Sciatic nerve (tissue), 2 donors: ENCODE data around the gene CDKL5. TPM values are rescaled to one million over a fixed set of nuclear protein-coding genes. Genes with fewer than 3 reads are reported as not detected.

ENCODE experiments used
- ATAC-seq: fragments of 200-7000 bp; cut with Tn5 transposase; one replicate; pipeline ENCODE4 v1.9.1; 2020; ENCODE audit warnings: mild to moderate bottlenecking, moderate library complexity
- DNase-seq: peaks from one replicate; pipeline ENCODE4 v3.0.0-alpha.2; 2020; ENCODE audit warnings: low spot score
- intact Hi-C: fragments of 100-400 bp; cut with DNase I; formaldehyde crosslinking; loops from one replicate; pipeline ENCODE4 v1.14.2; 2022
- total RNA-seq: library from RNA; stranded (reverse); fragmentation: NEBNext Ultra II Directional; extraction: Animal tissue kit (Norgen Biotek cat#: 25700); gene quantifications from one replicate; pipeline ENCODE4 v1.2.1, GENCODE V29; 2021
- donor health status: DM: no; HTN: no; CAD: no.
- donor health status: DM: no; HTN: no; CAD: no.

CDKL5 gene
- total RNA-seq, 1 donor from 2014 or later = 13.6 TPM

GRCh38 chrX:18448416-18448815, 23.0 kb downstream of the CDKL5 start:
- ATAC-seq = no peak
- intact Hi-C loops = no loop called here
- DNase-seq = no peak

- no peak for ATAC-seq
- intact Hi-C loops = no loop called here
- DNase-seq = no peak
Observed at GRCh38 chrX:18449236-18449635, 23.8 kb downstream of the CDKL5 start.

DNA sequence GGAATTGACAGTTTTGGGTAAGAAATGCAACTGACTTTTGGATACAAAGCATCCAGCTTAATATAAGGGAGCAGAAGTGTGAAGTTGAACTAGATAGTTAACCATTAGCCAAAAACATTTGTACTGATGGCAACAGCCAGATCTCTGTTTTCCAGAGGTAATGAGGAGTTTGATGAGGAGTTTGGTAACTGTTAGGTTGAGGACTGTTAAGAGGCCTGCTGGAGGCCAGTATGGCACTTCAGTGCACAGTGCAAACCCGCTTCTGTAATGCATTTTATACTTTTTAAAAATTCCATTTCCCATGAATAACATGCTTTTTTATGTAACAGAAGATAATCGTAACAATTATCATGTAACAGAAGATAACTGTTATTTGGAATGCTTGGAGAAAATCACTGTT, 30.0 kb downstream of the CDKL5 start:
- intact Hi-C loops = no loop called here
- DNase-seq (no peak), ATAC-seq (no peak)

GRCh38 chrX:18457000-18457399, 31.6 kb downstream of the CDKL5 start:
- ATAC-seq = no peak
- DNase-seq = no peak
- intact Hi-C loops = no loop called here

DNA sequence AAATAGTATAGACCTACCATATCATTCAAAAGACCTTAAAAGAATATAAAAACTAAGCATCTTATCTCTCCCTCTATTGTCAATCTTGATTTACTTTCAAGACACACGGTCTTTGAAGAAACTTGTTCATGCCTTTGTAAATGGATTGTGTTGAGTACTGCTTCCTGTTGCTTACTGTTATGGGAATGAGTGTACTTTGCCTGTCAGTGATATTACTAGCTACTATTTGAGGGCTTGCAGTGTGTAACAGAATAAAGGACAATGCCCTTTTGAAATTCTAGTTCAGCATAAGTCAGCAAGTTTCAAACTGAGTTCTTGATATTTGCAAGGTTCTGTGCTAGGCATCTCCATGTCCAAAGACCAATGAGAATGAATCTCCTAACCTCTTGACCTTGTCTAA, 36.0 kb downstream of the CDKL5 start:
- ATAC-seq = no peak
- intact Hi-C loops = no loop called here

GRCh38 chrX:18464499-18464898, 39.1 kb downstream of the CDKL5 start:
- ATAC-seq (no peak), DNase-seq (no peak)
- intact Hi-C loops = no loop called here

More for the DNA sequence above, 36.0 kb downstream of the CDKL5 start:
- DNase-seq = no peak

DNA sequence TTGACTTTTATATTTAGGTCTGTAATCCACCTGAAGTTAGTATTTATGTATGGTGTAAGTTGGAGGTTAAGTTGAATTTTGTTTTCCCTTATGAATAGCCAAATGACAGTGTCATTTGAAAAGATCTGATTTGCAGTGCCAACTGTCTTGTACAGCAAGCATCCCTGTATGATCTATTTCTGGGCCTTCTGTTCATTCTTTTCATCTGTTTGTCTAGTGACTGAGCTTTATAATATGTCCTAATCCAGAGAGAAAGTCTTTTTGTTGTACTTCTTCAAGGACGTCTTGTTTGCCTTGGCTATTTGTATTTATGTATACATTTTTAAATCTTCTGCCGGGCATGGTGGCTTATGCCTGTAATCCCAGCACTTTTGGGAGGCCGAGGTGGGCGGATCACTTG, 39.6 kb downstream of the CDKL5 start:
- ATAC-seq (no peak), DNase-seq (no peak)
- intact Hi-C loops = no loop called here

GRCh38 chrX:18468599-18468998, 43.2 kb downstream of the CDKL5 start:
- intact Hi-C loops = no loop called here
- DNase-seq (no peak), ATAC-seq (no peak)

- intact Hi-C loops = no loop called here
- no peak for ATAC-seq
Observed at GRCh38 chrX:18471296-18471695, 45.9 kb downstream of the CDKL5 start.

GRCh38 chrX:18490806-18491555, 65.6 kb downstream of the CDKL5 start:
- ATAC-seq = no peak
- intact Hi-C loops = no loop called here
- no peak for DNase-seq

More at GRCh38 chrX:18471296-18471695, 45.9 kb downstream of the CDKL5 start:
- no peak for DNase-seq

DNA sequence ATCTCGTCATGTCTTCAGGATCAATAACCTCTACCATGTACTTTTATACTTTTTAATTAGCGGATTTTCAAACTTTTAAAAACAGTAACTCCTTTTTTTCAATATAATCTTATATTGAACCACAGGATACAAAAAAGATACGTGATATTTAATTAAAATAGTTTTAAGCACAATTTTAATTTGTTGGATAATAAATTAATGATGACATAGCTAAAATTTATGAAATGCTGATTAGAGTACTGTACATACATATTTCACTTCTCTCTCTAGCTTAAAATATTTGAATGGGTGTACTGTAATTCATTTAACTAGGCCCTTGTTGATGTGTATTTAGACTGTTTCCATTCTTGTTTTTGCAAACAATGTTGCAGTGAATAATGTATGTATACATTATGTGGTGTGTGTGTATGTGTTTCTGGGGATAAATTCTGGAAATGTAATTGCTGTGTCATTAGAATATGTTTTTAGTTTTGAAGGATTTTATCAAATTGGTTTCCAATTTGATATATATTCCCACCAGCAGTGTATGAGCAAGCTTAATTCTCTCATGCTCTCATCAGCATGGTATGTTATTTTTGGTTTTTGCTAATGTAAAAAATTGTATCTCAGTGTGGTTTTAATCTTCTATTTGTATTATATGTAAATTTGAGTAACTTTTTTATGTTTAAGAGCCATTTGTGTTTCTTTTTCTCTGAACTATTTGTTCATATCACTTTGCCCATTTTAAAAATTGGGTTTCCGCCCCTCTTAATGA, 66.4 kb downstream of the CDKL5 start:
- ATAC-seq = no peak
- intact Hi-C loops = no loop called here
- no peak for DNase-seq

GRCh38 chrX:18534949-18535348, 109.5 kb downstream of the CDKL5 start:
- no peak for DNase-seq
- intact Hi-C loops = no loop called here
- no peak for ATAC-seq

DNA sequence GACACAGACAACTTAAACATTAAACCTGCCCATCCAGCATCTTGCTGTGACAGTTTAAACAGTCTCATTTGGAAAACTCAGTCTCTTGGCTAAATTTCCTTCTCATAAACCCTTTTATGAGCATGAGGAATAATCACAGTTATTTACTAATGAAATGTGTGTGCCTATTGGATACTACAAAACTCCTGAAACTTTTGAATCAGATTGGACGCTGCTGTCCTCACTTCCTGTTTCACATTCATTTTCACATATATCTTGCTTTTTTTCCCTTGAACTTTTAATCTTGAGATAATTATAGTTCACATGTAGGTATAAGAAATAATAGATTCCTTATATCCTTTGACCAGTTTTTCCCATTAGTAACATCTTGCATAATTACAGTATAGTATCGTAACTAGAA, 111.7 kb downstream of the CDKL5 start:
- intact Hi-C loops = no loop called here
- ATAC-seq (no peak), DNase-seq (no peak)

GRCh38 chrX:18537524-18537923, 112.1 kb downstream of the CDKL5 start:
- no peak for ATAC-seq
- intact Hi-C loops = no loop called here
- no peak for DNase-seq

DNA sequence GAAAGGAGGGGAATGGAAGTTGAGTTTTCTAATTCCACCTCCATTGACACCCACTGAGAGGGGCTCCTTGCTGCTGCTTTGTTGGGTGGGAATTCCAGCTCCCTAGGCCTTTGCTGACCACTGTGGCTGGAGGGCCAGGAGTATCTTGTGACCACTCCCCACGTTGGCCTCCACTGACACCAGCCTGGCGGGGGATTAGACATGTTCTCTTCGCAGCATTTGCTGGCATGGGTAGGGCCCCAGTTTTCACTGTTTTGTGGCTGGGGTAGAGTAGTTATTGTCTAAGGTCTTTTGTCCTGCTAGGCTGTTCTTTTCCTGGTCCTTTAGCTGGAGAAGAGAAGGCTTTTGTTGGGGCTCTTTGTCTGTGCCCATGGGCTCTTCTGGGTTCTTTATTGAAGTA, 116.7 kb downstream of the CDKL5 start:
- no peak for DNase-seq
- intact Hi-C loops = no loop called here
- ATAC-seq = no peak

DNA sequence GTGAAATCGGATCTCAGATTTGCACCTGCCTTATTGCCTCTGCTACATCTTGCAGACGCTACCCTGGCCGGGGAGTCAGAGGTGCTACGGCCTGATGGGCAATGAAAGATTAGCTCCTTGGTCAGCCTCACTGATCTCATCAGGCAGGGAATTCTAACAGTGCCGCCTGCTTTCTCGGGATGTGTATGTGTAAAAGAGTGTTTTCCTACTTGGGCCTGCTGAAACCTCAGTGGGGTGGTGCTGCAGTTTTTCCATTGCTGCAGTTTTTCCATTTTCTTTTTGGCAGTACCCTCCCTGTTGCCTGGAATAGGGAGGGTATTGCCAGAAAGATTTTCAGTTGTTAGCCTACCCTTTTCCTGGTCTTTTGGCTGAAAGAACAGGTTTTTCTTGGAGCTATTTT, 117.5 kb downstream of the CDKL5 start:
- ATAC-seq (peak; percentile 75), DNase-seq (no peak)
- intact Hi-C loops = no loop called here

DNA sequence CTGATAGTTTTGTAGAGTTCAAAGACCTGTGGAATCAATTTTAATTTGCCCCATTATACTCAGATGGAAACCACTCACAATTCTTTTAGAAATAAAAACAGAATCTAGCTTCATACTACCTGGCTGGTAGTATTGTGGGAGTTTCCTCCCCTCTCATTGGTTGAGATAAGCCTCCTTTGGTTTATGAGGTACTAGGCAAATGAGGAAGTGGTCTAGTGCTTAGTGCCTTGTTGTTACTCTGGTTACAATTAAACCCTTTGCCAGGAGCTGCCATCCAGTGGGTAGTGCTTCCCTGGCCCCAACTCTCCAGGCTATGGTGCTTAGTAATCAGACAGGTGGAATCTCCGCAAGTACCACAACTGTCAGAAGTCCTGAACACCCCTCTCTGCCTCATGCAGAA, 118.3 kb downstream of the CDKL5 start:
- intact Hi-C loops = no loop called here
- ATAC-seq = no peak
- DNase-seq = no peak

- ATAC-seq (no peak), DNase-seq (no peak)
- intact Hi-C loops = no loop called here
Observed at GRCh38 chrX:18545771-18546170, 120.4 kb downstream of the CDKL5 start.

DNA sequence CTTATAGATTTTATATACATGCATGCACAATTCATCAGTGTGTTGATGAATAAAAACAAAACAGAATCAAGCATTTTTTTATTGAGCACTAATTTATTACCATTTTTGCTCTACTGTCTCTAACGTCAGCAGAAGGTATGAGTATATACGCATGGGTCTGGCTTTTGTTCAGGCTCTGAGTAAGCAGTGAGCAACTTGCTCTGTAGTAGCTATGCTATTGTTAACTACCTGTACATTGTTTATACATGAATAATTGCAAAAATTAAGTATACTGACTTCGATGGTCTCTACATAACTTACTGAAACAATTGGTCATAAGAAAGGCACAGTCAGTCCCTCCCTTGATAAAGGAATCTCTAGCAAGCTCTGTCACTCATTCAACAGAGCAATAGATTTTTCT, 123.6 kb downstream of the CDKL5 start:
- intact Hi-C loops = no loop called here
- no peak for ATAC-seq
- DNase-seq = no peak

DNA sequence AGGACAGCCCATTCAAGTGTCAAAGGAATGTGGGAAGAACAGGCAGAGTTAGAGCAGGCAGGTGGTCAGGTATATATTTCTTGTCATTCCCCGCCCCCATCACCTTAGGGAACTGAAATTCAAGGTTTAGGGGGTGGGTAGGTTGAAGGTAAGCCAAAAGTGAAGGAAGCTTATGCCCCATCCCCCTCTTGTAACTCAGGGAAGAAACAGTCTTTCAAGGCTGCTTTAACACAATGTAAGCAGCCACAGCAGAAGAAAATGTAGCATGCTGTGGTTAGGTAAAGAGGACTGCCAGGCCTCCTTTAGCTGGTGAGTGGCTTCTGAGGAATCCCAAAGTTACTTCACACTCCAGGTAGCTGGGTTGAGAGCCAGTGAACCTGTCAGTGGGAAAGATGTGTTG, 124.2 kb downstream of the CDKL5 start:
- ATAC-seq (no peak), DNase-seq (no peak)
- intact Hi-C loops = no loop called here

- DNase-seq (no peak), ATAC-seq (no peak)
- intact Hi-C loops = no loop called here
Observed at GRCh38 chrX:18557879-18558278, 132.5 kb downstream of the CDKL5 start.
